Central memory CD8-positive, alpha-beta T cell (primary cell): ENCODE data around the gene GPR143.

Experiments used
- ATAC-seq: fragments of 150-1000 bp; cut with Tn5 transposase; replicated peaks from 2 replicates; pipeline ENCODE4 v1.10.0; 2022; ENCODE audit warnings: mild to moderate bottlenecking, moderate FRiP score, moderate number of reproducible peaks; ENCODE audit not compliant: poor library complexity, severe bottlenecking; ENCODE audit errors: extremely low read depth
- DNase-seq, 2 donors: peaks; one replicate each; pipeline ENCODE4 v3.0.0; 2021; ENCODE audit warnings: low spot score in 2 of 2
- H3K27ac Mint-ChIP-seq: one replicate; pipeline ENCODE4 v1.8.0; 2022; ENCODE audit warnings: low read depth, mild to moderate bottlenecking, moderate library complexity, mixed read lengths
- H3K27me3 Mint-ChIP-seq: one replicate; pipeline ENCODE4 v1.8.0; 2022; ENCODE audit warnings: mixed read lengths
- H3K36me3 Mint-ChIP-seq: one replicate; pipeline ENCODE4 v1.8.0; 2022; ENCODE audit warnings: mild to moderate bottlenecking, moderate library complexity, mixed read lengths; ENCODE audit not compliant: insufficient read depth
- H3K4me1 Mint-ChIP-seq: one replicate; pipeline ENCODE4 v1.8.0; 2022; ENCODE audit warnings: mixed read lengths
- H3K4me3 Mint-ChIP-seq: one replicate; pipeline ENCODE4 v1.8.0; 2022; ENCODE audit warnings: mild to moderate bottlenecking, moderate library complexity, mixed read lengths
- H3K9me3 Mint-ChIP-seq: one replicate; pipeline ENCODE4 v1.8.0; 2022; ENCODE audit warnings: mixed read lengths

Gene GPR143

GRCh38 chrX:9693307-9694001 is 72.2 kb downstream of the GPR143 start:
- DNase-seq (no peak), ATAC-seq (no peak)
- no peak overlapping the region for H3K27ac Mint-ChIP-seq
- no peaks in the 10 kb centered on the region for H3K4me1 Mint-ChIP-seq
- no peaks in the 10 kb centered on the region for H3K9me3 Mint-ChIP-seq
- peaks cover 11% of the 10 kb centered on the region for H3K36me3 Mint-ChIP-seq
- no peak overlapping the region for H3K4me3 Mint-ChIP-seq
- H3K27me3 Mint-ChIP-seq = no peaks in the 10 kb centered on the region

GRCh38 chrX:9690046-9690445 is 75.6 kb downstream of the GPR143 start:
- H3K27me3 Mint-ChIP-seq = no peaks in the 10 kb centered on the region
- no peaks in the 10 kb centered on the region for H3K4me1 Mint-ChIP-seq
- H3K36me3 Mint-ChIP-seq = peaks cover 14% of the 10 kb centered on the region
- DNase-seq (no peak), ATAC-seq (no peak)
- no peak overlapping the region for H3K4me3 Mint-ChIP-seq
- H3K27ac Mint-ChIP-seq = no peak overlapping the region
- H3K9me3 Mint-ChIP-seq = no peaks in the 10 kb centered on the region

GRCh38 chrX:9688833-9689232 is 76.8 kb downstream of the GPR143 start:
- no peaks in the 10 kb centered on the region for H3K4me1 Mint-ChIP-seq
- H3K9me3 Mint-ChIP-seq = no peaks in the 10 kb centered on the region
- no peak for DNase-seq
- H3K27ac Mint-ChIP-seq = no peak overlapping the region
- H3K27me3 Mint-ChIP-seq = no peaks in the 10 kb centered on the region
- no peak for ATAC-seq
- H3K36me3 Mint-ChIP-seq = peaks cover 11% of the 10 kb centered on the region
- no peak overlapping the region for H3K4me3 Mint-ChIP-seq

DNA sequence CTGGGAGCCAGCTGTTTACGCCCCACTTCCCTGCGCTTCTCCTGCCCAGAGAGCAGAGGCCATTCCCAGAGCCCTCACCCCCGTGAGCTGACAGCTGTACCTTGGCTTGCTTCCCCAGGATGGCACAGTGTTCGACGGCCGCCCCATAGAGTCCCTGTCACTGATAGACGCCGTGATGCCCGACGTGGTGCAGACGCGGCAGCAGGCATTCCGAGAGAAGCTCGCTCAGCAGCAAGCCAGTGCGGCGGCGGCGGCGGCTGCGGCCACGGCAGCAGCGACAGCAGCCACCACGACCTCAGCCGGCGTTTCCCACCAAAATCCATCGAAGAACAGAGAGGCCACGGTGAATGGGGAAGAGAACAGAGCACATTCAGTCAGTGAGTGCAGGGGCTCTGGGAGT is 77.7 kb downstream of the GPR143 start:
- no peak overlapping the region for H3K27ac Mint-ChIP-seq
- H3K9me3 Mint-ChIP-seq = no peaks in the 10 kb centered on the region
- no peak overlapping the region for H3K4me3 Mint-ChIP-seq
- ATAC-seq = no peak
- DNase-seq = no peak
- H3K36me3 Mint-ChIP-seq = peaks cover 11% of the 10 kb centered on the region
- no peaks in the 10 kb centered on the region for H3K27me3 Mint-ChIP-seq
- no peaks in the 10 kb centered on the region for H3K4me1 Mint-ChIP-seq

DNA sequence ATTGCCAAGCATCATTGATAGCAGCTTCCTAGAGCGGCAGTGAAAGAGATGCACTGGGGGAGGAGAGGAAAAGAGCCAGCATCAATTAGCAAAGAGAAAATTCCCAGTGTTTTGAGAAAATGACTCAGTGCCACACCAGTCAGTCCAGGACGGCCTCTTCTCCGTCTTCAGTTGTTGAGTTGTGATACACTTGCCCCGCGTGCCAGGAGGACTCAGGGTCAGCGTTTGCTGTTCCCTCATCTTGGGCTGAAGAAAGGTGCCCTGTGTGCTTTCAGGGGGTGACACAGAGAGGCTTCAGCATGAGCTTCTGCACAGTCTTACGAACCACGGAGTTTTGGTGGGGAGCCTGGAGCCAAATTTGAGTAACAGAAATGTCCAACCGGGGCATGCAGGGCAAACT is 82.3 kb downstream of the GPR143 start:
- Mint-ChIP-seq H3K36me3 (peaks cover 15% of the 10 kb centered on the region), H3K27me3 (no peaks in the 10 kb centered on the region), H3K4me3 (no peak overlapping the region), H3K4me1 (no peaks in the 10 kb centered on the region), H3K9me3 (no peaks in the 10 kb centered on the region), H3K27ac (no peak overlapping the region)
- DNase-seq (no peak), ATAC-seq (no peak)

GRCh38 chrX:9682861-9683260 is 82.8 kb downstream of the GPR143 start:
- H3K4me3 Mint-ChIP-seq = no peak overlapping the region
- peaks cover 15% of the 10 kb centered on the region for H3K36me3 Mint-ChIP-seq
- ATAC-seq = no peak
- H3K27me3 Mint-ChIP-seq = no peaks in the 10 kb centered on the region
- H3K9me3 Mint-ChIP-seq = no peaks in the 10 kb centered on the region
- H3K4me1 Mint-ChIP-seq = peaks cover 3% of the 10 kb centered on the region
- no peak for DNase-seq
- H3K27ac Mint-ChIP-seq = peak overlapping the region; percentile 35

- H3K4me3 Mint-ChIP-seq = no peak overlapping the region
- H3K36me3 Mint-ChIP-seq = peaks cover 17% of the 10 kb centered on the region
- DNase-seq (no peak), ATAC-seq (no peak)
- no peaks in the 10 kb centered on the region for H3K27me3 Mint-ChIP-seq
- no peaks in the 10 kb centered on the region for H3K9me3 Mint-ChIP-seq
- peak overlapping the region; percentile 35 for H3K27ac Mint-ChIP-seq
- H3K4me1 Mint-ChIP-seq = peaks cover 7% of the 10 kb centered on the region
Observed at GRCh38 chrX:9682456-9682855, 83.2 kb downstream of the GPR143 start.

- no peak overlapping the region for H3K27ac Mint-ChIP-seq
- DNase-seq = no peak
- no peaks in the 10 kb centered on the region for H3K9me3 Mint-ChIP-seq
- no peak for ATAC-seq
- H3K36me3 Mint-ChIP-seq = peaks cover 17% of the 10 kb centered on the region
- H3K4me3 Mint-ChIP-seq = no peak overlapping the region
- H3K4me1 Mint-ChIP-seq = peaks cover 17% of the 10 kb centered on the region
- no peaks in the 10 kb centered on the region for H3K27me3 Mint-ChIP-seq
Observed at GRCh38 chrX:9681422-9681821, 84.2 kb downstream of the GPR143 start.

GRCh38 chrX:9681011-9681410 is 84.6 kb downstream of the GPR143 start:
- no peaks in the 10 kb centered on the region for H3K27me3 Mint-ChIP-seq
- no peaks in the 10 kb centered on the region for H3K9me3 Mint-ChIP-seq
- H3K36me3 Mint-ChIP-seq = peaks cover 13% of the 10 kb centered on the region
- no peak overlapping the region for H3K4me3 Mint-ChIP-seq
- peaks cover 18% of the 10 kb centered on the region for H3K4me1 Mint-ChIP-seq
- DNase-seq = no peak
- no peak overlapping the region for H3K27ac Mint-ChIP-seq
- no peak for ATAC-seq

DNA sequence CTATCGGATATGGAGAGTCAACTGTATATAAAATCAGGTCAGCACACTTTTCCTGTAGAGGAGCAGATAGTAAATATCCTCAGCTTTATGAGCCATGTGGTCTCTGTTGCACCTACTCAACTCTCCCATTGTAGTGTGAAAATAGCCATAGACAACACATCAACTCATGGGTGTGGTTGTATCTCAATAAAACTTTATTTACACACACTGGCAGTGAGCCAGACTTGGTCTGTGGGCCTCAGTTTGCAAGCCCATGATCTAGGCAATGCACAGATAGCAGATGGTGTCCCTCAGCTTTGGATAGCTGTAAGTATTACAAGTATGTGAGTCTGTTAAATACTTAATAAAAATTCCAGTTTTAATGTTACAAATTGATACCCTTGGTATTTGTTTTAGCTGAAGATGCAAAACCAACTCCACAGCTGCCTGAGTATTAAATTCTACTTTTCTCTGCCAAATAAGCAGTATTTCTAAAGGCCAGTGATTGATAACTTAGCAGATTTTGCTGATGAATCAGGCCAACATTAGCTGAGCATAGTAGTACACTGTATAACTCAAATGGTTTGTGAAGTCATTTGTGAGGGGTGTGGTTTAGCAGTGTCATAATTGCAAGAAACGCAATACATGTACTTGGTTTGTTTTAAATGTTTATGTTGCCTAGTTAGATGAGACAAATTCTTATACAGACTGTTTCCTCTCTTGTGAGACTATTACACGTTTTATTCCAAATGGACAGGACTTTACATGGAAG is 87.3 kb downstream of the GPR143 start:
- peaks cover 8% of the 10 kb centered on the region for H3K36me3 Mint-ChIP-seq
- H3K27ac Mint-ChIP-seq = no peak overlapping the region
- no peaks in the 10 kb centered on the region for H3K9me3 Mint-ChIP-seq
- H3K4me1 Mint-ChIP-seq = peaks cover 18% of the 10 kb centered on the region
- ATAC-seq (no peak), DNase-seq (no peak)
- no peak overlapping the region for H3K4me3 Mint-ChIP-seq
- no peaks in the 10 kb centered on the region for H3K27me3 Mint-ChIP-seq

DNA sequence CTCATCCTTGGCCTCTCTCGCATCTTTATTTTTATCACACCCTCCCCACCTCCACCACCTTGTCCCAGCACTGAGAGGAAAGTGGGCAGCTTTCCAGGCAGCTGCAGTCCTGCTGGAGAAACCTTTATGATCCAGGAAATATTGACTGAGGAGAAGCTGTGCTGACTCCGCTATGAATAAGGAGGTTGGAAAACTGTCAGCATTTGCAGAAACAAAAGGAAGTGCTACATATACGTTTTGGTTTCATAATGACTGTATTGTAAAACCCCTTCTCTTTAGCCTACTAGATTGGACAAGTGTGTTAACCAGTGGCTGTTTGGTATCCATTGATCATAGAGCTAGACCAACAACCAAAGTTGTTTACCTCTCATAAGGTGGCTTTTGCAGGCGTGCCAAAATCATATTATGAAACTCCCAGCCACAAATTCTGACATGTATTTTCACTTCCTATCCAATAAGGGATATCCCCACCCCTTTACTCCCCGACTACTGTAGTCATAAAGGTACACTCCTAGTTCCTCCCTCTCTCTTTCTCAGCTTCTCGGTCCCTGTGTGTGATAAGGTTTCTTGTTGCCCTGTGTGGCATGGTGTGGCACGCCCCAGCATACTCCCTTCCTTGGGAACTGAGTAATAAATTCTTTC is 88.4 kb downstream of the GPR143 start:
- no peaks in the 10 kb centered on the region for H3K9me3 Mint-ChIP-seq
- DNase-seq (no peak), ATAC-seq (peak; percentile 81)
- peaks cover 8% of the 10 kb centered on the region for H3K36me3 Mint-ChIP-seq
- H3K27ac Mint-ChIP-seq = peak overlapping the region; percentile 20
- peaks cover 18% of the 10 kb centered on the region for H3K4me1 Mint-ChIP-seq
- H3K4me3 Mint-ChIP-seq = no peak overlapping the region
- H3K27me3 Mint-ChIP-seq = no peaks in the 10 kb centered on the region

- ATAC-seq (no peak), DNase-seq (no peak)
- H3K36me3 Mint-ChIP-seq = peaks cover 8% of the 10 kb centered on the region
- no peaks in the 10 kb centered on the region for H3K27me3 Mint-ChIP-seq
- no peak overlapping the region for H3K4me3 Mint-ChIP-seq
- no peaks in the 10 kb centered on the region for H3K9me3 Mint-ChIP-seq
- peaks cover 18% of the 10 kb centered on the region for H3K4me1 Mint-ChIP-seq
- peak overlapping the region; percentile 20 for H3K27ac Mint-ChIP-seq
Observed at GRCh38 chrX:9676738-9677097, 88.9 kb downstream of the GPR143 start.

DNA sequence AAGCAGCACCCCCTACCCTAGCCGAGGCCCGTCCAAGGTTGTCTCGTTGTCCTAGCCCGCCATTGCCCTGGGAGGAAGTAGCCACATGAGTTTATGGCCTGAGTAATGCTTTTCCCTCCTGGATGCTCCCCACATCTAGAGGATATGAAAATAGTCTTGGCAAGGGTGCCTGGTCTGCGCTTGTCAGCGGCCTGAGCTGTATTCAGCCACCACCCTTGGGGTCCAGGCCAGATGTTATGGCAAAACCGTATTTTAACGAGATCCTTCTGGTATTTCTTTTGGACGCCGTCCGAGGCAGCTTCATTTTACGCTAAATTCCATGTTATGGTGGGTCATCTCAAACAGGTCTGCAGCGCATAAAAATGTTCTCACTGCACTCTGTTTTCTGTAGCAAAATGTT is 89.3 kb downstream of the GPR143 start:
- Mint-ChIP-seq H3K4me3 (no peak overlapping the region), H3K36me3 (peaks cover 6% of the 10 kb centered on the region), H3K4me1 (peaks cover 18% of the 10 kb centered on the region), H3K9me3 (no peaks in the 10 kb centered on the region), H3K27ac (peak overlapping the region; percentile 67), H3K27me3 (no peaks in the 10 kb centered on the region)
- no peak for DNase-seq
- ATAC-seq = no peak
